ENCODE data around the gene HNRNPC. TPM values are rescaled to one million over a fixed set of nuclear protein-coding genes. Genes with fewer than 3 reads are reported as not detected.

The HNRNPC gene
- total RNA-seq, 1 experiment from 2014 or later: 1,144 TPM

Other genes with a start within 250 kb of the HNRNPC start
- not detected in 2 replicates for gene NDRG2, start 244.4 kb downstream of the HNRNPC start, total RNA-seq (2014; rRNA removed; shearing (Covaris generic); ENCODE audit: low replicate concordance)
- not detected in 2 replicates for gene TPPP2, start 239.2 kb downstream of the HNRNPC start, total RNA-seq (2014; rRNA removed; shearing (Covaris generic); ENCODE audit: low replicate concordance)
- not detected in 2 replicates for gene RNASE13, start 234.6 kb downstream of the HNRNPC start, total RNA-seq (2014; rRNA removed; shearing (Covaris generic); ENCODE audit: low replicate concordance)
- not detected in 2 replicates for gene RNASE7, start 227.1 kb downstream of the HNRNPC start, total RNA-seq (2014; rRNA removed; shearing (Covaris generic); ENCODE audit: low replicate concordance)
- not detected in 2 replicates for gene RNASE8, start 211.6 kb downstream of the HNRNPC start, total RNA-seq (2014; rRNA removed; shearing (Covaris generic); ENCODE audit: low replicate concordance)
- gene ARHGEF40, start 199.1 kb downstream of the HNRNPC start, total RNA-seq (2014; rRNA removed; shearing (Covaris generic); ENCODE audit: low replicate concordance): 2.2 TPM in 2 replicates
- gene ZNF219, start 170.8 kb downstream of the HNRNPC start, total RNA-seq (2014; rRNA removed; shearing (Covaris generic); ENCODE audit: low replicate concordance): 3.4 and 3.8 TPM in 2 replicates
- not detected in 2 replicates for gene TMEM253, start 168.4 kb downstream of the HNRNPC start, total RNA-seq (2014; rRNA removed; shearing (Covaris generic); ENCODE audit: low replicate concordance)
- gene OR5AU1, start 113.4 kb downstream of the HNRNPC start, total RNA-seq (2014; rRNA removed; shearing (Covaris generic); ENCODE audit: low replicate concordance): not detected in 2 replicates
- not detected in 2 replicates for gene RPGRIP1, start 10.6 kb upstream of the HNRNPC start, total RNA-seq (2014; rRNA removed; shearing (Covaris generic); ENCODE audit: low replicate concordance)
- 102 and 126 TPM in 2 replicates for gene SUPT16H, start 114.6 kb upstream of the HNRNPC start, total RNA-seq (2014; rRNA removed; shearing (Covaris generic); ENCODE audit: low replicate concordance)
- gene CHD8, start 186.7 kb upstream of the HNRNPC start, total RNA-seq (2014; rRNA removed; shearing (Covaris generic); ENCODE audit: low replicate concordance): 152 and 158 TPM in 2 replicates
- gene RAB2B, start 207.5 kb upstream of the HNRNPC start, total RNA-seq (2014; rRNA removed; shearing (Covaris generic); ENCODE audit: low replicate concordance): 37.6 and 40.3 TPM in 2 replicates
- 32.3 and 56.7 TPM in 2 replicates for gene TOX4, start 207.8 kb upstream of the HNRNPC start, total RNA-seq (2014; rRNA removed; shearing (Covaris generic); ENCODE audit: low replicate concordance)
- 83.1 and 105 TPM in 2 replicates for gene METTL3, start 241.9 kb upstream of the HNRNPC start, total RNA-seq (2014; rRNA removed; shearing (Covaris generic); ENCODE audit: low replicate concordance)

Measured in Karpas-422 (cell line).